Stomach smooth muscle (tissue), 2 donors: ENCODE data around the gene APOLD1.

ENCODE experiments used
- H3K27ac ChIP-seq: one replicate; pipeline ENCODE4 v1.7.0; 2013; ENCODE audit warnings: mild to moderate bottlenecking, low read length, inconsistent platforms
- H3K27me3 ChIP-seq, 2 donors: one replicate each; pipeline ENCODE4 v1.7.0; 2013; ENCODE audit warnings: low read length in 2 of 2; ENCODE audit not compliant: insufficient read depth in 2 of 2, control insufficient read depth in 1 of 2
- H3K36me3 ChIP-seq, 2 donors: one replicate each; pipeline ENCODE4 v1.7.0; 2013; ENCODE audit warnings: low read length in 2 of 2; ENCODE audit not compliant: control insufficient read depth in 2 of 2, insufficient read depth in 2 of 2
- H3K4me1 ChIP-seq: one replicate; pipeline ENCODE4 v1.7.0; 2013; ENCODE audit warnings: low read length; ENCODE audit not compliant: control insufficient read depth, insufficient read depth
- H3K4me3 ChIP-seq, 2 donors: one replicate each; pipeline ENCODE4 v1.7.0; 2013; ENCODE audit warnings: low read length in 2 of 2
- H3K9ac ChIP-seq, 2 donors: one replicate each; pipeline ENCODE4 v1.7.0; 2013; ENCODE audit warnings: low read length in 2 of 2, mild to moderate bottlenecking in 1 of 2
- H3K9me3 ChIP-seq, 2 donors: one replicate each; pipeline ENCODE4 v1.7.0; 2013; ENCODE audit warnings: low read length in 2 of 2; ENCODE audit not compliant: control insufficient read depth in 2 of 2
- donor health status: healthy.
- donor health status: Pancreatic carcinoma.

The APOLD1 gene

DNA sequence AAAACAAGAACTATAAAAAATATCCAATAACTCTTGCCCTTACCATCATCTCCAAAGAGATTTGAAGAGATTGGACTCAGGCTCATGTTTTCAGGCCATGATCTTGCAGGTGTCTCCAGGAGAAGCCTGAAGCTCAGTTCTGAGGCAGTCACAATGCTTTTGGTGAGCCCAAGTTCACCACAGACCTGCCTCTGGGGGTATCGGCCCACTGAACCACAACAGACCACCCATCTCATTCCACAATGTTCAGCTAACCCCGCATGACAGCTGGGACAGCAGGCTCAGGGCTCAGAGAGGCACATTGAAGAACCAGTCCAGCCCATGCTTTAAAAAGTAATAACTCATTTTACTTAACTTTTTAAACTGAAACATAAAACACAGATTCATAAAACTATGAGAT lies 28.3 kb upstream of the APOLD1 start:
- H3K27me3 ChIP-seq, result no peaks in the 10 kb centered on the region
- H3K4me1 ChIP-seq, result no peaks in the 10 kb centered on the region
- no peak overlapping the region for H3K9ac ChIP-seq
- no peaks in the 10 kb centered on the region for H3K9me3 ChIP-seq
- H3K36me3 ChIP-seq, result no peaks in the 10 kb centered on the region
- no peak overlapping the region for H3K4me3 ChIP-seq
- H3K27ac ChIP-seq, result no peak overlapping the region

DNA sequence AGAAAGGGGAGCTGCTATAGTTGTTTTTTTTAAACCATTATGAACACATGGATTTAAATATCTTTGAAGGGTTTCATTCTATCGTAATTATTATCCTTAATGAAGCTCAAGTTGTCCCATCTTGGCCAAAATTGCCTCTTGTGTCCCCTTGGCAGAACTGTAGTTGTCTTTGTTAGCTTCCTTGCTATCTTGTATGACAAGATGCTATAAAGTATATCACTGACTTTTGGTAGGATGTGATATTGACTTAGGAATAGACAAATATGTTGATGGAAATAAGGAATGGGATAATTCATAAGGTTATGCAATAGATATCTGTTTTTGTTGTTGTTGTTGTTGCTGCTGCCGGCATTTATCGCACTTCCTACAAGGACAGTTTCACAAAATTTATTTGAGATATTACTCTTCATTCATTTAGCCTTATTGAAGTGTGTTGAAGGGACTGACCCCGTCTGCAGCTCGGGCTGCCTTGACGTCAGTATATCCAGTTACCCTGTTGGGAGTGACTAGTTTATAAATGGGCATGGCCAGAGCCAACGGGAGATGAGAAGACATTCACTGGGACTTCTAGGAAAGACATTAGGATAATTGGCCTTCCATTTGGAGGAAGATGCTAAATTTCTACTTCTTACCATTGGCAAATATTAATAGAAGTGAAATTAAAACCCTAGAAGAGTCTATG lies 26.1 kb upstream of the APOLD1 start:
- Histone ChIP-seq H3K27me3 (no peaks in the 10 kb centered on the region), H3K4me1 (no peaks in the 10 kb centered on the region), H3K9ac (no peak overlapping the region), H3K9me3 (no peaks in the 10 kb centered on the region), H3K4me3 (no peak overlapping the region), H3K36me3 (no peaks in the 10 kb centered on the region), H3K27ac (no peak overlapping the region)

DNA sequence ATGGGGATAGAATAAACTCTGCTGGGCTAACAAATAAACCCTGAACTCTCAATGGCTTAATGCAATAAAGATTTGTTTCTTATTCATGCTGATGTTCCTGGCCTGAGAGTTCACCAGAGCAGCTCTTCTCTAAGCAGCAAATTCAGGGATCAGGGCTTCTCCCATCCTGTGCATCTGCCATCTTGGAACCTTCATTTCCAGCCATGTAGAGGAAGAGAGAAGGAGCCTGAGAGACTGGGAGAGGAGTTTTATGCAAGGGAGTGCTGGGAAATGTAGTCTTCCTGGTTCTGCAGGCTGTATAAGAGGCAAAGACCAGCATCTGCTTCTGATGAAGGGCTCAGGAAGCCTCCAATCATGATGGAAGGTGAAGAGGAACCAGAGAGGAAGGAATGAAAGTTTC lies 20.6 kb upstream of the APOLD1 start:
- Histone ChIP-seq H3K9ac (no peak overlapping the region), H3K4me1 (no peaks in the 10 kb centered on the region), H3K9me3 (no peaks in the 10 kb centered on the region), H3K27me3 (no peaks in the 10 kb centered on the region), H3K36me3 (no peaks in the 10 kb centered on the region), H3K4me3 (no peak overlapping the region), H3K27ac (no peak overlapping the region)

DNA sequence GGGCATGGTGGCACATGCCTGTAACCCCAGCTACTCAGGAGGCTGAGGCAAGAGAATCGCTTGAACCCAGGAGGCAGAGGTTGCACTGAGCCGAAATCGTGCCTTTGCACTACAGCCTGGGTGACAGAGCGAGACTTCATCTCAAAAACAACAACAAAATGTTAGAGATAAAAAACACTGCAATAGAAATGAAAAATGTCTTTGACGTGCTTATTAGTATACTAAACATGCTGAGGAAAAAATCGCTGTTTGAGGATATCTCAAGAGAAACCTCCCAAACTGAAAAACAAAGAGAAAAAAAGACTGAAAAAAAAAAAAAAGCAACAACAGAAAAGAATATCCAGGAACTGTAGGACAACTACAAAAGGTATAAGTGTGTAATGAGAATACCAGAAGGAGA lies 15.2 kb upstream of the APOLD1 start:
- Histone ChIP-seq H3K9ac (no peak overlapping the region), H3K27ac (no peak overlapping the region), H3K9me3 (no peaks in the 10 kb centered on the region), H3K27me3 (no peaks in the 10 kb centered on the region), H3K36me3 (no peaks in the 10 kb centered on the region), H3K4me3 (no peak overlapping the region), H3K4me1 (no peaks in the 10 kb centered on the region)

DNA sequence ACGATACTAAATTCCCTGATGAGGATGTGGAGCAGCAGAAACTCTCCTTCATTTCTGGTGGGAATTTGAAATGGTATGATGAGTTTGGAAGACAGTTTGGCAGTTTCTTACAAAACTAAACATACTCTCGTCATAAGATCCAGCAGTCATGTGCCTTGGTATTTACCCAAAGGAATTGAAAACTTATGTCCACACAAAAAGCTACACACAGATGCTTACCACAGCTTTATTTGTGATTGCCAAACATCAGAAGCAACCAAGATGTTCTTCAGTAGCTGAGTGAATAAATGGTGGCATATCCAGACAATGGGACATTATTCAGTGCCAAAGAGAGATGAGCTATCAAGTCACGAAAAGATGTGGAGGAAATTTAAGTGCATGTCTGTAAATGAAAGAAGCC lies 10.7 kb upstream of the APOLD1 start:
- Histone ChIP-seq H3K4me1 (no peaks in the 10 kb centered on the region), H3K4me3 (no peak overlapping the region), H3K27ac (no peak overlapping the region), H3K36me3 (no peaks in the 10 kb centered on the region), H3K9ac (no peak overlapping the region), H3K27me3 (no peaks in the 10 kb centered on the region), H3K9me3 (no peaks in the 10 kb centered on the region)

DNA sequence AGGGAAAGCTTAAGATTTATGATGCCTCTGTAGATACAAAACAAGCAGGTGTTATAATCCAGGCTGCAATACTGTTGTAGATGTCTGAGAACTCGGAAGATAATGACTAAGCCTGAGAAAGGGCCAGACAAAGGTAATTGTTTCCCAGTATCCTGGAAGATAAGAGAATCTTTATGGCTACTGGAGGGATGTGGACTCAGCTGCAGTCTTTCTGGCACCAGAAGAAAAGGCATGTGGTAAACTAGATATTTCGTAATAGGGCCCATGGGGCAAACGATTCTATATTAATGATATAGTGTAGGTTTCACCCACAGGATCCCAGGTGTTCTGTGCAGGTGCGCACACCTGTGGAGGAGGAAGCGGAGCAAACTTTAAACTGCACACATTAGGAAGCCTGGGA lies 9.2 kb upstream of the APOLD1 start:
- H3K9me3 ChIP-seq, result no peaks in the 10 kb centered on the region
- no peak overlapping the region for H3K9ac ChIP-seq
- no peak overlapping the region for H3K27ac ChIP-seq
- no peaks in the 10 kb centered on the region for H3K4me1 ChIP-seq
- no peaks in the 10 kb centered on the region for H3K27me3 ChIP-seq
- no peaks in the 10 kb centered on the region for H3K36me3 ChIP-seq
- no peak overlapping the region for H3K4me3 ChIP-seq

DNA sequence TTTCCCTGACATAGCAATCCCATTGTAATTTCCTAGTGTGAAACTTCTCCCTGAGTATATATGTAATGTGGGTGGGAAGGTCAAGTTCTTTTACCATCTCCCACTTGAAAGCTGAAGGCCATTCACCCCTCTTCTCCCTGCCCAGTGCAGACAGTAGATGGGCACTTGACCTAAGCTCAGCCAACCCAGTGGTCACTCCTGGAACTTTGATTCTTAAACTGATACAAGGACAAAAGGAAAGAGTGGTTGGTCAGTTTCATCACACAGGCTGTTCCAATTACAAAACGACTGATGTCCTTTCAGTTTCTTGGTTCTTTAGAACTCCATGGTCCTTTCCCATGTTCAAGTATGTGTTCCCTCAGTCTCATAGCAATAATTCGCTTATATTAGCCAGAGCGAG lies 8.4 kb upstream of the APOLD1 start:
- H3K27ac ChIP-seq, result no peak overlapping the region
- H3K4me3 ChIP-seq, result no peak overlapping the region
- H3K27me3 ChIP-seq, result no peaks in the 10 kb centered on the region
- H3K4me1 ChIP-seq, result no peaks in the 10 kb centered on the region
- H3K9me3 ChIP-seq, result no peaks in the 10 kb centered on the region
- no peak overlapping the region for H3K9ac ChIP-seq
- no peaks in the 10 kb centered on the region for H3K36me3 ChIP-seq

DNA sequence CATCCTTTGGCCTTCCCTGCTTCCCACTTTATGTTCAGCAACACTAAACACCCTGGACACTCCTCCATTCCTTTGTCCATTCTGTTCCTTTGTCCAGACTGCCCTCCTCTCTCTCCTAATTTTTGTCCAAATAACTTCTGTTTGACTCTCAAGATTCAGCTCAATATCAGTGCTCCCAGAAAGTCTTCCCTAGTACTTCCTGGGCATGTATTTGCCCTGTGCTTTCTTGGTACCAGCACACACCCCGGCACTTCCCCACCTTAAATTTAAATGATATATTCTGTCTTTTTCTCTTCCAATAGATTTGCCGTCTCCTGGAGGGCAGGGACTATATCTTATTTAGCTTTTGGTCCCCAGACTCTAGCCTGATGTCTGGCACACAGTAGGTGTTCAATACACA lies 6.5 kb upstream of the APOLD1 start:
- H3K9ac ChIP-seq, result no peak overlapping the region
- H3K27ac ChIP-seq, result no peak overlapping the region
- no peaks in the 10 kb centered on the region for H3K9me3 ChIP-seq
- no peaks in the 10 kb centered on the region for H3K4me1 ChIP-seq
- no peaks in the 10 kb centered on the region for H3K36me3 ChIP-seq
- no peak overlapping the region for H3K4me3 ChIP-seq
- no peaks in the 10 kb centered on the region for H3K27me3 ChIP-seq

DNA sequence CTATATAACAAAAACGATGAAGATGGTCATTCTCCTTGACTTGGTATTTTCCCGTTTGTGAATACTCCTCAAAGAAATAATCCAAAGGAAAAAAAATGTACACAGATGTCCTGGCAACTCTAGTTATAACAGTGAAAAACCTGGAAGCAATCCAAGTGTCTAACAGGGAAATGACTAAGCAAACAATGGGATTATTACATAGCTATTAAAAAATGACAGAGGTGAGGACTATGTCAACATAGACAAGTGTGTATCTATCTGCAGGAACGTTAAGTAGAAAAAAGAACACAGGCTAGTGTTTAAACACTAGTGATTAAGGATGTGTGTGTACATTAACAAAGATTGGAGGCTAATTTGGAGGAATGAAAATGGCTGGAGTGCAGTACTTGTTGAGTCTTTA lies 5.9 kb upstream of the APOLD1 start:
- Histone ChIP-seq H3K4me3 (no peak overlapping the region), H3K9me3 (no peaks in the 10 kb centered on the region), H3K27me3 (no peaks in the 10 kb centered on the region), H3K36me3 (no peaks in the 10 kb centered on the region), H3K9ac (no peak overlapping the region), H3K4me1 (no peaks in the 10 kb centered on the region), H3K27ac (no peak overlapping the region)

DNA sequence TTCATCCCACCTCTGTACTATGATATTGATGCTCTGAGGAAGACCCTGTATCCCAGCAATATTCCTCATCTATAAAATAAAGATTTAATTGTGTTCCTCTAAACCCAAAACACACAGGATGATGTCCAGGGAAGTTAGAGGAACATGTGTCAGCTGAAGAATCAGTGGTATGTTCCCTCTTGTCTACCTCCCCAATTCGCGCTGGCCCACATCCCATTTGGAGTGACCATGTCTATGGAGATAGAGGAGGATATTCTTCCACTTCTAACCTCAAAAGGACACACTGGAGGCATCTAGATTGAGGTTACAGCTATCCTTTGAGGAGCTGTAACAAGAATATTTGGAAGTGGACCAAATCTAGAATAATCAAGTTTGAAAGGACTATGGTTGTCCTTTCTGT lies 1.3 kb upstream of the APOLD1 start:
- Histone ChIP-seq H3K27me3 (no peaks in the 10 kb centered on the region), H3K27ac (no peak overlapping the region), H3K9ac (no peak overlapping the region), H3K36me3 (no peaks in the 10 kb centered on the region), H3K4me1 (peaks cover 26% of the 10 kb centered on the region), H3K4me3 (no peak overlapping the region), H3K9me3 (no peaks in the 10 kb centered on the region)

DNA sequence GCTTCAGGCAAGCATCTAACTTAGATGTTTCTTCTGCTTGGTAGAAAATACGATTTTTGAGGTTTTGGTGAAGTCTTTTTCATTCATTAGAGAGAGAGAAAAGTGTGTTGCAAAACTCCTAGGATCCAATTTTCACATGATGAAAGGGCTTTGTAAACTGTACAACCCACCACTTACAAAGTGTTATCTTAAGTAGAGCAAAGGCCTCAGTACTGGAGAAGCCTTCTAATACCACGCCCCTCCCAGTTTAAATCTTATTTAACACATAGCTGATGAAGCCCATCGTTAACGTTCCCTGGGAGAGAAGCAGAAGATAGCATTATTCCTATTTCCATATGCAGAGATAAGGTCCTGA lies 869 bp downstream of the APOLD1 start:
- Histone ChIP-seq H3K27ac (peak overlapping the region; percentile 80), H3K9me3 (no peaks in the 10 kb centered on the region), H3K9ac (peak overlapping the region; percentile 72 to 75), H3K27me3 (no peaks in the 10 kb centered on the region), H3K4me1 (peaks cover 26% of the 10 kb centered on the region), H3K36me3 (no peaks in the 10 kb centered on the region), H3K4me3 (peak overlapping the region; percentile 68 to 81)
